Activated T-cell treated with anti-CD3 and anti-CD28 coated beads for 24 hours (primary cell): ENCODE results near the gene SMURF1.

ENCODE experiments used
- DNase-seq: peaks from one replicate; pipeline ENCODE4 v3.0.0-alpha.2; 2020; ENCODE audit warnings: low read depth

The SMURF1 gene

DNA sequence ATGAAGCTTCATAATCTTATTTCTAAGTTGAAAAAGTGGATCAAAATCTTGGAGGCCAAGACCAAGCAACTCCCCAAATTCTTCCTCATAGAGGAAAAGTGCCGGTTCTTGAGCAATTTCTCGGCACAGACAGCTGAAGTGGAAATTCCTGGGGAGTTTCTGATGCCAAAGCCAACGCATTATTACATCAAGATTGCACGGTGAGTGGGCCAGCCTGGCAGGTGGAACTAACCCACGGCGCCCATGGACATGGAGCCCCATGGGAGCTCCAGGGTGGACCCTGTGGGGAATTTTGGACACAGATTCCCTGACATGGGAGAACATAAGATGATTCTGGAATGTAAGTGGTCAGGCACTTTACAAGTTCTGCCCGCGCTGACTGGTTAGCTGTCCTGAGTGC, 139.7 kb downstream of the SMURF1 start:
- no peak for DNase-seq

- no peak for DNase-seq
Observed at GRCh38 chr7:99003419-99003818, 140.5 kb downstream of the SMURF1 start.

- no peak for DNase-seq
Observed at GRCh38 chr7:99002827-99003212, 141.1 kb downstream of the SMURF1 start.

- DNase-seq: no peak
Observed at GRCh38 chr7:99002148-99002826, 141.6 kb downstream of the SMURF1 start.

DNA sequence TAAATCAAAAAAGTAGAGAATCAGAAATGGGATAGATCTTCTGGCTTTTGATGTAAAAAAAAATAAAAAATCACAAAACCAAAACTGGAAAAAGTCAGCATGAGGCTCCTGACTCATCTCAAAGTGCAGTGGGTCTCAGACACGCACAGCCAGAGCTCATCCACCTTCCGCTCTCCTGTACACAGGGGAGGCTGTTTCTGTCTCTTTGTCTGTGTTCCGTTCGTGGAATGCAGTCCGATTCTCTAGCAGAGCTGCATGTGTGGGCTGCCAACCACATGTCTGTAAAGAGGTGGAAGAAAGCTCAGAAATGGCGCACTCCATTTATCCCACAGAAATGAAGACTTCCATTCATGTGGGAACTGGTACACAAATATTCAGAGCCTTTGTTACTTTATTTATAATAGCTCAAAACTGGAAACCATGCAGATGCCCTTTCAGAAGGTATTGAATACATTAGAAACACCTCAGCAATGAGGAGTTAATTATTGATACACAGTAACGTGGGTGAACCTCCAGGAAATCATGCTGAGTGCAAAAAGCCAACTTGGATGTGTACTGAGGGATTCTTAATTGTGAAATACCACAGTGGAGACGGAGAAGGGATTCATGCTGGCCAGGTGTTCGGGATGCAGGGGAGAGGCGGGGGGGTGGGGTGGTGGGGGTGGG, 142.3 kb downstream of the SMURF1 start:
- DNase-seq: no peak

DNA sequence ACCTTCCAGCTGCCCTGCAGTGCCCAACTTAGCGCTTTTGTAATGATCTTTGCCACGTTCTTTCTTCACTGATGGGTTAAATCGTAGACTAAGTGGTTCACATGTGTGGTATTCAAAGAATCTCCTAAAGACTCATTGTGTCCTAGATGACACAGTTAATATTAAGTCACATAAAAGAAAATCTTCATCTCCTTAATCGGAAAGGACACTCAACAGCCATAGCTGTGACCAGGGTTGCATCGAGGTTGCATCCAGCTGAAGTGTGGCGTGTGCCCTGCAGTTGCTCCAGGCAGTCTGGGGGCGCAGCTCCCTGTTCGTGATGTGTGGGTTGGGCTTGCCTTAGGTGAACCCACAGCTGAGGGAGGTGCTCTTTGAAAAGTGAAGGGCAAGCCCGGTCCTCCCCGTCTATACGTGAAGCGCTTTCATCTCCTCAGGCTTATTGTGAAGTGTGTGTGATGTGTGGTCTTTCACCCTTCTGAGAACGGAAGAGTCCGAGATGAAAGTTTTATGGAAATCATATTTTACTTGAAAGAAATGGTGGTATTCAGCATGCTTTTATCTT, 142.9 kb downstream of the SMURF1 start:
- DNase-seq: no peak

- DNase-seq: no peak
Observed at GRCh38 chr7:99000196-99000903, 143.6 kb downstream of the SMURF1 start.

DNA sequence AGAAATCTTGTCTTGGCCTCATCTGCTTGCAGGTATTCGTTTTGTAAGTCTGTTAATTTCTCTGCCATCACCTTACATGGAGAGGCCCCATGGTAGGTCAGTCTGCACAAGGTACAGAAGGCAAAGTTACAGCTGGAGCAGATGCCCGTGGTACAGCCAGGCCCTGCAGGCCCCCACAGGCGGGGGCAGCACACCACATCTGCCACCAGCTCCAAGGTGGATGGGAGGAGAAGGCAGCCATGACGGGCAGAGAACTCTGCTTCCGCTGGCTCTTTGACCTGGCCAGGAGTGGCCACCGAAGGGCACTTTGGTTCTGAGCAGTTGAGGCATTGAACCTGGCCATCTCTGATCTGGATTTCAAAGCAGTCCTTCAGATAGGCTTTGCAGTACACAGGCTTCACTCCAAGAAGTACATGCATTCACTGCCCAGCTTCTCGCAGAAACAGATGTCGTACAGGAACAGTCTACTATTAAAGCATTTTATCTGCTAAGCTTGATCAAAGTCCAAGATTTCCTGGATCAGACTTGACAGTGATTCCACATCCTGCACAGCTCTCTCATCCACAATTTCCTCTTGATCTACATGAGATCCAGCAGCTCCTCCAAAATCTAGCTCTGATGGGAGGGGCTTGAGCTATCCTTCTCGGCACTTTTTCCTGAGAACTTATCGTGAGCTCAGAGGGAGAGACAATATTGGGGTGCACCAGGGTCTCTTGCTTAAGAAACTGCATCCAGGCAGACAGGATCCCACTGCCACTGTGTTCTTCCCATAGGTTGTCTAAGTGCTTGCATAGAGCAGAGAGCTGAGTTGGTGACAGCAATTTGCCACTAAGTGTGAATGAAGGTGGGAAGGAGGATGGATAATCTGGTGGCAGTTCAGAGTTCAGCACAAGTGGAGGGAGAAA, 144.8 kb downstream of the SMURF1 start:
- no peak for DNase-seq

GRCh38 chr7:98997846-98998245, 146.1 kb downstream of the SMURF1 start:
- DNase-seq: no peak

DNA sequence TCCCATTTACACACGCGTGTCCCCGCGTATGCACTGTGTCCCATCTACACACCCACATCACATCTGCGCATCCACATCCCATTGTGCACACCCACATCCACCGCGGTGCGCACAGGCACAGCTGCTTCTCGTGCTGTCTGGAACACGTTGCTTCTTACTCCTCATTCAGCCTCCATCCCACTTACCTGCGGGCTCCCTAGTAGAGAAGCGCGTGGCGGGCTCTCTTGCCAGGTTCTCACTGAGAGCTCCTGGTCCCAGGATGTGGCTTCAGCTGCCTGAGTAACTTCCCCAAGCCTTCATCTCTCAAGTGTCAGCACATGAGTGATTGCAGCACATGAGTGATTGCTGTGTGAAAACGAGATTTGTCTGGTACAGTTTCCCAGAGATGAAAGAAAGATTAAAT, 147.8 kb downstream of the SMURF1 start:
- DNase-seq: no peak

- DNase-seq: no peak
Observed at GRCh38 chr7:98995523-98996149, 148.3 kb downstream of the SMURF1 start.

DNA sequence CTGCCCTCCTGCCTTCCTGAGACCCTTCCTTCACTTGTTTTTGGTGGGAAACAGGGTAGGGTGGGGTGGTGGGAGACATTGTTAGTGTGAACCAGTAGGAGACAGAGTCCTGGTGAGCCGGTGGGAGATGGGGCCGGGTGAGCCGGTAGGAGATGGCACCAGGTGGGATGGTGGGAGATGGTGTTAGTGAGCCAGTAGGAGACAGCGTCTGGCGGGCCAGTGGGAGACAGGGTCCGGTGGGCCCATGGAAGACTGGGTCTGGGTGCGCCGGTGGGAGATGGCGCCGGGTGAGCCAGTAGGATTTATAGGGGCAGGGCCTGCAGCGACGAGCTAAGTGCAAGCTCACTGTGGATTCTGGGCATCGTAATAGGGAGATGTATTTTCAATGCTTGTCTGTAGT, 148.8 kb downstream of the SMURF1 start:
- DNase-seq: no peak

DNA sequence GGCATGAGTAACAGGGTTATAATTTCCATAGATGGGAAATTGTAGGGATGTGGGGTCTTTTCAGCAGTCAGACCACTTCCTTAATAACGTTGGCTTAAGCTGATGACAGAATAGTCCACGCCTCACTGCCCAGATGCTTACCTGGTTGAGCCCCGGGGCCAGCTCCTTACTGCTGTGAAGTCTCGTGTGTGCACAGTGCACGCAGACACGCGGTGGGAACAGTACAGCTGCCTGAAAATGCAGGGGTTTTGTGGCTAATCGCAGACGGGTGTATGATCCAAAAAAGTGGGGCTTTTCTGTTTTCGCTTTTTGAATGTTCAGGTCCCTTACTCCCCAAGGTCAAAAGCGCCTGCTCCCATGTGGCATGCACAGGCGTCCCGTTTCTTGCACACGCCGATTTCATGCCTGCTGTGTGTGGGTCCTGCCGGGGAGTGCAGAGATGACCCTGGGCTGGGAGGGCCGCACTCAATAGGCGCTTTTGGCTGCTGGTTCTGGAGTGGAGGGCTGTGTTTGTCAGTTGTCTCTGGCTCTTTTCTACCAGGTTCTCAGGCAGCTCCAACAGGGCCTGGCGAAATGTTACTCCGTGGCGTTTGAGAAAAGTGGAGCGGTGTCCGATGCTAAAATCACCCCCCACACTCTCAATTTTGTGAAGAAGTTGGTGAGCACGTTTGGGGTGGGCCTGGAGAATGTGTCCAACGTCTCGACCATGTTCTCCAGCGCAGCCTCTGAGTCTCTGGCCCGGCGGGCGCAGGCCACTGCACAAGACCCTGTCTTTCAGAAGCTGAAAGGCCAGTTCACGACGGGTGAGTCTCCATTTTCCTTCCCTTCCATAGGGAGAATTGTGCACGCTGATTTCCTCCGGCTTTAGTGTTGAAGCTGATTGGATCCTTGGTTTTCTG, 149.6 kb downstream of the SMURF1 start:
- no peak for DNase-seq

DNA sequence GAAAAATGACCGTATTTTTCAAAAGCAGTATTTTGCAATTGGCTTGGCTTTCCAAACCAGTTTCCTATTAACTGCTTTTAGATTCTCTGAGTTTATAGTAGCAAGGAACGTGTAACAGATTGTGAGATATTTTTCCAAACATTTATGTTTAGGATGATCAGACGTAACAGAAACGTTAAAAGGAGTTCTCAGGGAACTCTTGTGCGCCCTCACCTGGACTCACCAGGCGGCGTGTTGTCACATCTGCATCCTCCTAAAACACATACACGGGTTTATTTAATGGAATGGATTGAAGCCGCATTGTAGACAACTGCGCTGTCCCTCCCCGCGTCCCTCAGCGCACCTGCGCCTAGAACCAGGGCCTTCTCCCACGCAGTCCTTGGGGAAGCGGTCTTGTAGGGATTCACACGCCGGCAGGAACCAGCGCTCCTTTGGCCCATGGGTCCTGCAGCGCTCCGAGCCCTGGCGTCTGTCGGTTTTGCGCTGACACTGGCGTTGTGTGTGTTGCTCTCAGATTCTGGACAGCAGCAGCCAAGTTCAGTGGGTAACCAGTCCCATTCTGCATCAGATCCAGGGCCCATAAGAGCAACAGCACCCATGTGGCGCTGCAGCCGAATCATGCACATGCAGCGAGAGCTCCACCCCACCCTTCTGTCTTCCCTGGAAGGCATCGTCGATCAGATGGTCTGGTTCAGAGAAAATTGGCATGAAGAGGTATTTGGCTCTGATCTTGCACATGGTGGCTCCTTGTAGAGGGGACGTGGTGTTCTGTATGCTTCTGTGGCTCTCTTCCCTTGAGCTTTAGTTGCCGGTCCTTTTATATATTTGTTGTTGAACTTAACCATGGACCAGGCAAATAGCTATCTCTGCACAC, 150.6 kb downstream of the SMURF1 start:
- no peak for DNase-seq

- DNase-seq: no peak
Observed at GRCh38 chr7:98992076-98992475, 151.8 kb downstream of the SMURF1 start.

GRCh38 chr7:98991141-98991540, 152.8 kb downstream of the SMURF1 start:
- no peak for DNase-seq

DNA sequence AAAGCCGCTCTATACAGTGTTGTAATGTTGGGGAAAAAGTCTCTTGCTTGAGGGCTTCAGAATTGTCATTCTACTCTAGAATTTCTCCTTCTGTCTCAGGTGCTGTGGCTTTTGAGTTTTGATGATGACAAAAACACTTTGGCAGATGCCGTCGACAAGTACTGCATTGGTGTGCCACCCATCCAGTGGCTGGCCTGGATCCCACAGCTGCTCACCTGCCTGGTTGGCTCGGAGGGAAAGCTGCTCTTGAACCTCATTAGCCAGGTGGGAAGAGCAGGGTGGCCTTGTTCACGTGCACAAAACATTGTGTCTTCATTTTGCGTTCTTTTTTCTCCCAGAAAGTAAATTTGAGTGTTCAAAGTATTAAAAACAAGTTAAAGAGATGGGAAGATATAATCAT, 153.6 kb downstream of the SMURF1 start:
- DNase-seq: no peak

- DNase-seq: no peak
Observed at GRCh38 chr7:98988641-98989040, 155.3 kb downstream of the SMURF1 start.

- no peak for DNase-seq
Observed at GRCh38 chr7:98985945-98986344, 158.0 kb downstream of the SMURF1 start.
